ENCODE results near the gene KCNH5.

The KCNH5 gene

GRCh38 chr14:63032076-63032475 is 13.2 kb downstream of the KCNH5 start:
- Histone ChIP-seq H3K27ac (ENCODE audit: low read length) (no peak overlapping the region), H3K9me3 (ENCODE audit: insufficient read depth, low read length, severe bottlenecking) (no peaks in the 10 kb centered on the region), H3K27me3 (ENCODE audit: insufficient read depth, low read length, poor library complexity) (peaks cover 4% of the 10 kb centered on the region), H3K79me2 (ENCODE audit: insufficient read depth, low read length) (no peaks in the 10 kb centered on the region), H3K9ac (ENCODE audit: low read depth, low read length) (no peak overlapping the region), H3K36me3 (ENCODE audit: insufficient read depth, low read length) (no peaks in the 10 kb centered on the region), H3K4me2 (ENCODE audit: insufficient read depth, low read length) (no peak overlapping the region), H4K20me1 (ENCODE audit: insufficient read depth, low read length) (no peaks in the 10 kb centered on the region), H3K4me1 (ENCODE audit: insufficient read depth, low read length) (no peaks in the 10 kb centered on the region), H2AFZ (ENCODE audit: low read depth, low read length) (no peak overlapping the region), H3K4me3 (ENCODE audit: low read depth in 1 of 2, low read length in 2 of 2) (no peak overlapping the region)
- no peak for TF ChIP-seq EZH2 (IDR thresholded peaks at IDR 0.05; ENCODE audit: borderline replicate concordance, low read depth, low read length, severe bottlenecking)
- TF ChIP-seq, protein P1, sequence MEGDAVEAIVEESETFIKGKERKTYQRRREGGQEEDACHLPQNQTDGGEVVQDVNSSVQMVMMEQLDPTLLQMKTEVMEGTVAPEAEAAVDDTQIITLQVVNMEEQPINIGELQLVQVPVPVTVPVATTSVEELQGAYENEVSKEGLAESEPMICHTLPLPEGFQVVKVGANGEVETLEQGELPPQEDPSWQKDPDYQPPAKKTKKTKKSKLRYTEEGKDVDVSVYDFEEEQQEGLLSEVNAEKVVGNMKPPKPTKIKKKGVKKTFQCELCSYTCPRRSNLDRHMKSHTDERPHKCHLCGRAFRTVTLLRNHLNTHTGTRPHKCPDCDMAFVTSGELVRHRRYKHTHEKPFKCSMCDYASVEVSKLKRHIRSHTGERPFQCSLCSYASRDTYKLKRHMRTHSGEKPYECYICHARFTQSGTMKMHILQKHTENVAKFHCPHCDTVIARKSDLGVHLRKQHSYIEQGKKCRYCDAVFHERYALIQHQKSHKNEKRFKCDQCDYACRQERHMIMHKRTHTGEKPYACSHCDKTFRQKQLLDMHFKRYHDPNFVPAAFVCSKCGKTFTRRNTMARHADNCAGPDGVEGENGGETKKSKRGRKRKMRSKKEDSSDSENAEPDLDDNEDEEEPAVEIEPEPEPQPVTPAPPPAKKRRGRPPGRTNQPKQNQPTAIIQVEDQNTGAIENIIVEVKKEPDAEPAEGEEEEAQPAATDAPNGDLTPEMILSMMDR (IDR thresholded peaks at IDR 0.05; ENCODE audit: borderline replicate concordance, extremely low read depth, low read length, poor library complexity, severe bottlenecking), result no peak
- ATAC-seq (ENCODE audit: insufficient read depth, low read depth), result no peak
- DNase-seq, result no peak

DNA sequence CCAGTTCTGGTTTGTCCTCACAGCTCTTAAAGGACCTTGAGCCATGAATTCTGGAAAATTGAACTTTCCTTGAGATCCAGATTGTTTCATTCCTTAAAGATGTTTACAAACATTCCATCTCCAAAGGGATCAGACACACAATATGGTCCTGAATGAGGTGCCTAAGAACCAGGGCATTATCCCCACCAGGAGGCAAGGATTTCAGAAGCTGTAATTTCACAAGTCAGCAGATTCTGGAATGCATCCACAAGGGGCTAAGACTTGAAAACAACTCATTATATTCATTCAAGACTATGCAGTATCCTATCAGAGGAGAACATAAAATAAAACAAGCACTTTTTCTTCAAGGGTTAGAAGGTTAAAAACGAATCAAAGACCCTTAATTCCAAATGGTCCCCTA is 15.1 kb downstream of the KCNH5 start:
- H4K20me1 ChIP-seq (ENCODE audit: insufficient read depth, low read length), result no peaks in the 10 kb centered on the region
- H3K9me3 ChIP-seq (ENCODE audit: insufficient read depth, low read length, severe bottlenecking), result no peaks in the 10 kb centered on the region
- H3K9ac ChIP-seq (ENCODE audit: low read depth, low read length), result no peak overlapping the region
- H3K4me1 ChIP-seq (ENCODE audit: insufficient read depth, low read length), result no peaks in the 10 kb centered on the region
- no peak overlapping the region for H3K4me3 ChIP-seq (ENCODE audit: low read depth in 1 of 2, low read length in 2 of 2)
- no peaks in the 10 kb centered on the region for H3K79me2 ChIP-seq (ENCODE audit: insufficient read depth, low read length)
- H3K27ac ChIP-seq (ENCODE audit: low read length), result no peak overlapping the region
- DNase-seq (no peak), ATAC-seq (ENCODE audit: insufficient read depth, low read depth) (no peak)
- H3K27me3 ChIP-seq (ENCODE audit: insufficient read depth, low read length, poor library complexity), result peaks cover 8% of the 10 kb centered on the region
- H2AFZ ChIP-seq (ENCODE audit: low read depth, low read length), result no peak overlapping the region
- H3K36me3 ChIP-seq (ENCODE audit: insufficient read depth, low read length), result no peaks in the 10 kb centered on the region
- TF ChIP-seq EZH2 (IDR thresholded peaks at IDR 0.05; ENCODE audit: borderline replicate concordance, low read depth, low read length, severe bottlenecking), result no peak
- TF ChIP-seq, protein P1 (IDR thresholded peaks at IDR 0.05; ENCODE audit: borderline replicate concordance, extremely low read depth, low read length, poor library complexity, severe bottlenecking), result no peak
- H3K4me2 ChIP-seq (ENCODE audit: insufficient read depth, low read length), result no peak overlapping the region

GRCh38 chr14:63027719-63028118 is 17.5 kb downstream of the KCNH5 start:
- ATAC-seq (ENCODE audit: insufficient read depth, low read depth) (no peak), DNase-seq (no peak)
- Histone ChIP-seq H3K9ac (ENCODE audit: low read depth, low read length) (no peak overlapping the region), H3K4me3 (ENCODE audit: low read depth in 1 of 2, low read length in 2 of 2) (no peak overlapping the region), H3K4me2 (ENCODE audit: insufficient read depth, low read length) (no peak overlapping the region), H3K27ac (ENCODE audit: low read length) (no peak overlapping the region), H2AFZ (ENCODE audit: low read depth, low read length) (no peak overlapping the region), H3K79me2 (ENCODE audit: insufficient read depth, low read length) (no peaks in the 10 kb centered on the region), H4K20me1 (ENCODE audit: insufficient read depth, low read length) (no peaks in the 10 kb centered on the region), H3K36me3 (ENCODE audit: insufficient read depth, low read length) (no peaks in the 10 kb centered on the region), H3K9me3 (ENCODE audit: insufficient read depth, low read length, severe bottlenecking) (no peaks in the 10 kb centered on the region), H3K27me3 (ENCODE audit: insufficient read depth, low read length, poor library complexity) (peaks cover 8% of the 10 kb centered on the region), H3K4me1 (ENCODE audit: insufficient read depth, low read length) (no peaks in the 10 kb centered on the region)
- TF ChIP-seq EZH2 (IDR thresholded peaks at IDR 0.05; ENCODE audit: borderline replicate concordance, low read depth, low read length, severe bottlenecking), result no peak
- TF ChIP-seq, protein P1 (IDR thresholded peaks at IDR 0.05; ENCODE audit: borderline replicate concordance, extremely low read depth, low read length, poor library complexity, severe bottlenecking), result no peak

- DNase-seq, result no peak
- Histone ChIP-seq H3K36me3 (ENCODE audit: insufficient read depth, low read length) (no peaks in the 10 kb centered on the region), H3K4me2 (ENCODE audit: insufficient read depth, low read length) (no peak overlapping the region), H3K79me2 (ENCODE audit: insufficient read depth, low read length) (no peaks in the 10 kb centered on the region), H3K27ac (ENCODE audit: low read length) (no peak overlapping the region), H3K9ac (ENCODE audit: low read depth, low read length) (no peak overlapping the region), H3K27me3 (ENCODE audit: insufficient read depth, low read length, poor library complexity) (peaks cover 8% of the 10 kb centered on the region), H3K4me1 (ENCODE audit: insufficient read depth, low read length) (no peaks in the 10 kb centered on the region), H4K20me1 (ENCODE audit: insufficient read depth, low read length) (no peaks in the 10 kb centered on the region), H3K9me3 (ENCODE audit: insufficient read depth, low read length, severe bottlenecking) (no peaks in the 10 kb centered on the region), H3K4me3 (ENCODE audit: low read depth in 1 of 2, low read length in 2 of 2) (no peak overlapping the region), H2AFZ (ENCODE audit: low read depth, low read length) (no peak overlapping the region)
- ATAC-seq (ENCODE audit: insufficient read depth, low read depth), result no peak
- TF ChIP-seq EZH2 (IDR thresholded peaks at IDR 0.05; ENCODE audit: borderline replicate concordance, low read depth, low read length, severe bottlenecking), result no peak
- TF ChIP-seq, protein P1 (IDR thresholded peaks at IDR 0.05; ENCODE audit: borderline replicate concordance, extremely low read depth, low read length, poor library complexity, severe bottlenecking), result no peak
Measured at GRCh38 chr14:63026491-63026890, 18.8 kb downstream of the KCNH5 start.
